ENCODE data around the gene STRA6.

DNA sequence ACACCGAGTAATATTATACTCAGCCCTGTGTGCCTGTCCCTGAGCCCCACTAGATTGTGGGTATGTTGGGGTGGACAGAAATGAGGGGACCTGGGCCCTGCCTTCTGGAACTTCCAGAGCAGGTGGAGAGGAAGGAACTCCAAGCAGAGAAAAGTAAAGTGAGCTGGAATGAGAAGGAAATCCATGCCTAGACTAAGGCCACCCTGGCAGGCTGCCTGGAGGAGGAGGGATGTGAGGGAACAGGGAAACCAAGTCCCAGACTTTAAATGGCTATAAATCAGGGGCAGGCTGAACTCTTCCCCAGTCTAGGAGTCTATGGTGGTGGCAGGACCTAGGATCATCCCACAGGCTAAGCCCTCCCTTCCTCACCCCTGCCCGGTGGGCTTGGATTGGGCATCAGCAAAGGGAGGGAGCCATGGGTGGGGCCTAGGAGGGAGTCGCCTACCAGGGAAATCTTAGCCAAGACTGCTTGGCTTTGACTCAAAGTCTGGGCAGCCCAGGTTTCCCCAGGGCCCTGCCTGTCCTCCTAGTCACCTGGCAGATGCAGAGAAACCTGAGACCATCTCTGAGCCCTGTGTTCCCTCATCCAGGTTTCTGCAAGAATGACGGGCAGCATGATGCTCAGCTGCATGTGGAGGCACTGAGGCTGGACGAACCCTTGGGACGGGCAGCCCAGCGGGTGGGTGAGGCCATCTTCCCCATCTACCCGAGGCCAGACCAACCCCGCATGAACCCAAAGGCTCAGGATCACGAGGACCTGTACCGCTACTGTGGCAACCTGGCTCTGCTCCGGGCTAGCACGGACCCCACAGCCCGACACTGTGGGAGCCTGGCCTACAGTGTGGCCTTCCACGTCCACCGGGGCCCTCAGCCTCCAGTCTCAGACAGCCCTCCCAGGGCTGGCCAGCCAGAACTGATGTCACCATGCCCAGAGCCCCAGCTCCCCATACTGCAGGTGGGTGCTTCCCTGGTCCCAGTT lies 15.6 kb upstream of the STRA6 start:
- TF ChIP-seq FOXM1 (IDR thresholded peaks at IDR 0.05; ENCODE audit: borderline replicate concordance) (no peak), SP1 (IDR thresholded peaks at IDR 0.05) (no peak), FOXK2 (IDR thresholded peaks at IDR 0.05) (no peak), ZNF384 (IDR thresholded peaks at IDR 0.05) (no peak)
